Stimulated activated CD4-positive, alpha-beta T cell treated with anti-CD3 and anti-CD28 coated beads, Interleukin-4, amount 100 ng/mL, for 48 hours (primary cell): ENCODE data around the gene CNNM4.

Experiments
- DNase-seq, 2 donors: peaks; one replicate each; pipeline ENCODE4 v3.0.0-alpha.2; 2020; ENCODE audit warnings: low read depth in 2 of 2

The CNNM4 gene

DNA sequence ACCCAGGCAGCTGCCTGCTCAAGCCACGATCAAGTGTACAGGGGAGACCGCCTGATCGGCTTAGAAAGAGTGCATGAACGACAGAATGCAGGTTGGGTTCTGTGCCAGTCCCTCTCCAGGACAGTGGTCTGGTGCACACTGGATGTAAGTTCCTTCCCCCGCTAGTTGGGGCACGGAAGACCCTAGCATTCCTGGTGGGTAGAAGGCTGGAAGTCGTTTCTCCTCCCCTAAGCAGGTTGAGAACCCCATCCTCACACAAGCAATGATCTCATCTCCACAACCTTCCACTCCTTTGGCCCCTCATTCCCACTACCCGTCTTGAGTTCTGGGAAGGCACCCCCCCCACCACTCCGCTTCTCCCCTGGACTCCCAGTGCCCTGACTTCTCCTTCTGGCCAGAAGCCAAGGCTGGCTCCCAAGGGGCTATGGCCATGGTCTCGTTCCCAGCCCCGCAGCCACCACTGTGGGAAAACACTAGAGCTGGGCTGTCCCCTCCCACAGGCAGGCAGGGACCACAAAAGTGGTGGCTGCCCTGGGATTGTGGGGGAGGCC lies 98.5 kb downstream of the CNNM4 start:
- DNase-seq: no peak

DNA sequence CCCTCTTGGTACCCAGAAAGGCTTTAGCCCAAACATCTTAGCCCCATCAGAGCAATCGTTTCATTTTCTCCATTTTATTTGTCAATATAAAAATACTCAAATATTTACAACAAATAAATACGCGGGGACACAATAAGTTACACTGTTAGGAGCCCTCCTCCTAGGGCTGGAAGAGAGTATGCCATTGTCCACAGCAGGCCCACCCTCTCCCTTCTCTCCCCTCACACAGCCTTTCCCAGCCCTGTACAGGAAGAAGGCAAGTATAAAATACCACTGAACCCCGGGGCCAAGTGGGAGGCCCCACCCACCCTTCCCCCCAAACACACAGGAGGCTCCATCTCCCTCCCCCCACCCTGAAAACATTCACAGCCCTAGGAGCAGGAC lies 99.0 kb downstream of the CNNM4 start:
- no peak for DNase-seq

DNA sequence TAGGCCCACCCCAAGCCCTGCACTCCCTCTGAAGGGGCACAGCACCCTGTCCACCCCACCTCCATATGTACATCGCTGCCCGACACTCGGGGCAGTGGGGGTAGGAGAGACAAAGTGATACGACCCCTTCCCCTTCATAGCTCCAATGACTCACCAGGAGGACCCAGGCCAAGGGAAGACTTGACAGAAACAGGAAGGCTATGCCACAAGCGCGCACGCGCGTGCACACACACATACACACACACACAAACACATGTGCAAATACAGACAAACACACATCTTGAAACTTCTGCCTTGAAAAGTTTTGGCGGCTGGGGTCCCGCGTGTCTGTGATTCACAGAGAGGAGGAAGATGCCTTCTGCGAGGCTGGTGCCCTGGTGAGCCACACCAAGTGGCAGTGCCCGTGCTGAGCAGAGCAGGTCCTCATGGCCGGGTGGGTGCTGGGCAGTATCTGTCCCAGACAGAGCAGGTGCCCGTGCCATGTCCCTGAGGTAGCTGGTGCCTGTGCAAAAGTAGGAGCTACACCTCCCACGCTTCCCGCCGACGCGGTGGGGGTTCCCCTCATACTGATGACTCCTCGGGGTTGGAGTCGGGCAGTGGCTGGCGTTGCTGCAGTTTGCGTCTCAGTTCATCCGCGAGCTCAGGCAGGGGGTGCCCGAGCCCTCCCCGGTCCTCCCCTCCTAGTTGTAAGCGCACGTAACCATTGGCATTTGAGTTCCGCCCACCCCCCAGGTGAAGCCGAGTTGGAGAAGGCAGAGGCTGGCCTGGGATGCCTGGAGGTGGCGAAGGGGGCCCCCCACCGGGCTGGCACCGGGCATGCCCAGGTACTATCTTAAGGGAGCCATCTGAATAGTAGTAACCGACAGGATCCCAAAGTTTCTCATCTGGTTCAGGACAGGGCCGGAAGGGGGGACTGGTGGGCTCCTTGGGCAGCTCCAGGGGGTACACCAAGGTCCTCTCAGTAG lies 99.6 kb downstream of the CNNM4 start:
- DNase-seq: peak in 1 of 2 donors; percentile 35

DNA sequence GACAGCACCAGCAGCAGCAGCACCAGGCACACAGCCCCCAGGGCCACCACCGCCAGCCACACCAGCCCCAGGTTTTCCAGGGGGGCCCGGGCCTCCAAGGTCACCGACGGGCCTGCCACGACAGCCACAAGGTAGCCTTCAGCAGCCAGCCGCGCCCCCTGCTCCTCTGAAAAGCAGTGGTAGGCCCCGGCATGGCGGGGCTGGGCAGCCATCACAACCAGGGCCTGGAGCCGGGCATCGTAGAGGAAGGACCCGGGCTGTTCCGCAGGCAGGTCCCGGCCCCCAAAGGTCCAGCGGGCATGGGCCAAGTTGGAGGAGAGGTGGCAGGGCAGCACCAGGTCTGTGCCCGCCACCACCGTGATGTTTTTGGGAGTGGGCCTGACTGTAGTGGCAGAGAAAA lies 100.4 kb downstream of the CNNM4 start:
- no peak for DNase-seq
